Amniotic stem cell (primary cell): ENCODE data around the gene DIAPH3.

Experiments
- DNase-seq: peaks from one replicate; lab custom pipeline; 2025; lab: John Stamatoyannopoulos, UW

DIAPH3 gene

GRCh38 chr13:60152114-60152513, 11.6 kb downstream of the DIAPH3 start:
- no peak for DNase-seq

- no peak for DNase-seq
Observed at GRCh38 chr13:60150538-60150937, 13.2 kb downstream of the DIAPH3 start.

DNA sequence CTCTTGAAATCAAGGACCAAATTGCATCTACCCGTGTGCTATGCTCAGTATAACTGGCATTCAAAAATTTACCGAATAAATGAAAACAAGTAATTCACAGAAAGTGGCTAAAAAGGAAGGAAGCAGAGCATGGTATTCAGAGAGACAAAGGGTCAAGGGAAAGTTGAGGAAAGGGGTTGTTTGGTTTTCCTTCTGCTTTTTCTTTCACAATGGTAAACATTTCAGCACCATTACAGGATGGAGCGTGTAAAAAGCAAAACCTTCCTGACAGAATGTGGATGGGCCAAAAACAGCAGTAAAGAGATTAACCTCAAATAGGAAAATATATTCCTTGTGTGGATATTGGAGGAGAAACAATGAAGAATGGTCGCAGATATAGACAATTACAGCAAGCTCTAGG, 14.8 kb downstream of the DIAPH3 start:
- no peak for DNase-seq

GRCh38 chr13:60147361-60147760, 16.4 kb downstream of the DIAPH3 start:
- no peak for DNase-seq

GRCh38 chr13:60146471-60146870, 17.3 kb downstream of the DIAPH3 start:
- DNase-seq = no peak

GRCh38 chr13:60143775-60144174, 20.0 kb downstream of the DIAPH3 start:
- DNase-seq = no peak

GRCh38 chr13:60139272-60139671, 24.5 kb downstream of the DIAPH3 start:
- DNase-seq = no peak

DNA sequence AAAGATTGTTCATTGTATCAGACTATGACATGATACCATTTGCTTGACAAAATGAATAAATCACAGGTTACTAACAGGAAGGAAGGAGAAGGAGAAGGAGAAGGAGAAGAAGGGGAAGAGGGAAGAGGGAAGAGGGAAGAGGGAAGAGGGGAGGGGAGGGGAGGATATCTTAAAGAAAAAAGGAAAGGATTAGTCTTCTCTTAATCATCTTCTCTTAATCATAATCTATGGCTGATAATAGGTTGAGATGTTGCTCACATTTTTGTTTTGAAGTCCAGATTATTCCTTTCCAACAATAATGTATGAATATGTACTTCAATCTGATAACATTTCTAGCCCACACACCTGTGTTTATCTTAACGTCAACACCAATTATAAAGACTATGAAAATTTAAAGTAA, 25.1 kb downstream of the DIAPH3 start:
- DNase-seq = no peak

- DNase-seq = no peak
Observed at GRCh38 chr13:60137911-60138560, 25.7 kb downstream of the DIAPH3 start.

DNA sequence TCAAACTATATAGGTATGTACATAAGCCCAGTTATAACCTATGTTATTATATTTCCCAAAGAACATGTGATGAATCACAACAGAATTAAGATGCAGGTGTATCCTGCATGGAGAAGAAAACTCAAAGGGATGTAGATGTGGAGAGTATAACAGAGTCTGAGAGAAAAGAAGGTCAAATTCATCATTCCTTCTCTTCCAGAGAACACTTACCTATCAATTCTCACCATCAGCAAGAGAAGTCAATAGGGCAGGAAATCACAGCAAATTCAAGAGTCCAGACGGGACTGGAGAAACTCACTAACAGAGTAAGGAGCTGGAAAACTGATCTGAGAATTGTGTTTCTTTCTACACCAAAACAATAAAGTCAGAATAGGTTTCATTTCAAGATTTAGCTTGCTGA, 28.4 kb downstream of the DIAPH3 start:
- DNase-seq = no peak

DNA sequence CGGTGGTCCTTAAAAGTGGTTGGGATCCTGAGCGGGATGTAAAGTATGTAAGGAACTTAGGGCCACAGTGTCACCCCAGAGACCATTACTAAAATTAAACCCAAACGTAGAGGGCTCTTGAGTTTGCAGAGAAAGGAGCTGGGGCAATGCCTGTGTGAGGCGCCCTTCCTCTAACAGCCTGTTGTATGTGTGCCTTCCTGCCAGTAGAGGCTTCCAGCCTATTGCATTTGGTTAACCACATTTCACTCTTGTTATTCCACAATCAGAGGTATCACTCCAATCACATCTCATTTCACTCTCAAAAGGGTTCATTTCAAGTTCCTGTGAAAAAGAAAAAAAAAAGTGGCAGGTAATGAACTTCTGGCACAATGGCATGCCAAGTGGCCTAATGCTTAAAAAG, 29.4 kb downstream of the DIAPH3 start:
- DNase-seq = no peak

DNA sequence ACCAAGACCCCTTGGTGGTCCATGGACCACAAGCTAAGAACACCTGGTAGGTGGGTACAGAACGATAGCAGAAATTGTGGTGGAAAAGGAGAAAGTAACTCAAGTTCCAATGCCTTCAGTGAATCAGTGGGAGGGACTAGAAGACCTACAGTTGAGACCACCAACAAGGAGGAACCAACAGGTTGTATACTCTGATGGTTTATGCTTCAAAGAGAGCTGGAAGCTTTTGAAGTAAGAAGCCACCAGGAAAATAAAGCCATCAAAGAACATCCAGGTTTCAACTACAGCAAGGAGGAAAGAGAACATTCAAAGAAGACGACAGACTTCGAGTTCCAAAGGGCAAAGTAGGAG, 42.4 kb downstream of the DIAPH3 start:
- no peak for DNase-seq

DNA sequence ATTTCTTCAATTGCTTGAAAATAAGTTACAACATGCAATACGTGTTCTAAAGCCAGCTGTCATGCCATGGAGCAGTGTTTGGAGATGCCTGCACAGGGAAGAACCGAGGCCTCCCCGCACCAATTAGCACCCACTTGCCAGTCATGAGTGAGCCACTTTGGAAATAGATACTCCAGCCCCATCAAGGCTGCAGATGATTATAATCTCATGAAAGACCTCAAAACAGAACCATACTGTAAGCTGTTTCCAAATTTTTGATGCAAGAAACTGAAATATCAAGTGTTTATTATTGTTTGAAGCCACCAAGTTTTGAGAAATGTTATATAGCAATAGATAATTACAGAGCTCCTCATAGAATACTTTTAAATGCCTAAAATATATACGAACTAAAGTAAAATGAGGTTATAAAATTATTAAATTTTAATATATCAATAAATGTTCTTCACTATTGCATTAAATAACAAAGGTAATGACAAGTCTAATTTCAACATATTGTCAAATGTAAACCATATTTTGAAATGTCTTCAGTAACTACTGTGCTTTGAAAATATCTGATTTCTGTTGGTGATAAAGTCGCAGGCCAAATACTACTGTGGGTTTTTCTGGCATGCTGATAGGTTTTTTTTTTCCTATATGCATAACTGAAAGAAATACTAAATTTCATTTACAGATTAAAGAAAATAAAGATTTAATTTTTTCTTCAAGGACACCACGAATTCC, 43.0 kb downstream of the DIAPH3 start:
- DNase-seq = no peak

DNA sequence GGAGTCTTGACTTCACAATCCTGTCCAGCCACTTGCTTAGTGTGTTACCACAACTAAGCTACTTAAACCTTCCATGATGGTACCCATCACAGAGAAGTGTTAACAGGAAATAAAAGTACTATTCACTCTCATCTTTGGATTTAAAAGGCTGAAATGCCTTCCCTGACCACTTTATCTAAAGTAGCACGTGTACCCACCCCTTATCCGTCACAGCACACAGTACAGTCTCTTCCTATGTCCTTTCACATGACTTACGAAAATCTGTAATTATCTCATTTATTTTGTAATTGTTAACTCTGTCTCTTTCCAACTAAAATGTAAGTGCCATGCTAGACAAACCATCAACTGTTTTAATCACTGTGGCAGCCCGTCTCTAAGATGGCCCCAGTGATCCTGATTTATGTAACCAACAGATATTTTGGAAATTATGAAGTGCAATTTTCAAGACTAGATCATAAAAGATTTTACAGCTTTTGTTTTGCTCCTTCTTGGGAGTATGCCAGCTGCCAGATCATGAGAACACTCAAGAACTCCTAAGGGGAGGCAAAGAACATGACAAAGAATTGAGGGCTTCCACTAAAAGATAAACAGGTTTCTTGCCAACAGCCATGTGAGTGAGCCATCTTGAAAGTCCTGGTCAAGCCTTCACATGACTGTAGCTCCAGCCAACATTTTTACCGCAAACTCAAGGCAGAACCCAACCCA, 44.9 kb downstream of the DIAPH3 start:
- DNase-seq = no peak

- DNase-seq = no peak
Observed at GRCh38 chr13:60114499-60115028, 49.2 kb downstream of the DIAPH3 start.

DNA sequence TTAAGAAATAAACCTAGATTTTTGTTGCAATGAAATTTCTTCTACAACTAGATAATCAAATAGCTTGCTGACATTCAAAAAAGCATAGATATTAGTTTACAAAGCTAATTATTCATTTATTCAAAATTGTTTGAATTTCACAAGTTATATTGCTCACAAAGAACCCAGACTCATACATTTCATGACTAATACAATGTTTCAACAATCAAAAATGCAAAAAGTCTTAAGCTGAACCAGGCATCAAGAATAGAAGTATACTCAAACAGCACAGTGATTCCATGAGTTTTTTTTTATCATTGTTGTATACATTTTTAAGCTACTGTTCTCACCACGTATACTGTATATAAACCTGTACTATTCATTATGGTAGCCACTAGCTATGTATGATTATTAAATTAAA, 51.0 kb downstream of the DIAPH3 start:
- peak; percentile 7 for DNase-seq

DNA sequence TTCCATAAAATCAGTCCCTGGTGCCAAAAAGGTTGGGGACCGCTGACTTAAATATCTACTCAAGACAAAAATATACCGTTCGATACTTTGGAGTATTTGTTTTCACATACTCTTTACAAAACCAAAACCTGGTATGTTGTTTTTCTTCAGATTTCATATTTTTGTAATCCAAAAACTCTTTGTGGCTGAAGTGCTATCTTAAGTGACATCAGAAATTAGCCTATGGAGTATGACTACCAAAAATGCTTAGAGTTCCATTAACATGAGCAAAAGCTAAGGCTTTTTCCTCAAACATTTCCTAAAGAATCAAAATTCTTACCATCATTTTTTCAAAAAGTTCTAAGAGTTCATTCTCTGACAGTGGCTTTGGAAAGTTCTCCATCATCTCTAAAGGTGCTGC, 52.0 kb downstream of the DIAPH3 start:
- DNase-seq = peak; percentile 1

DNA sequence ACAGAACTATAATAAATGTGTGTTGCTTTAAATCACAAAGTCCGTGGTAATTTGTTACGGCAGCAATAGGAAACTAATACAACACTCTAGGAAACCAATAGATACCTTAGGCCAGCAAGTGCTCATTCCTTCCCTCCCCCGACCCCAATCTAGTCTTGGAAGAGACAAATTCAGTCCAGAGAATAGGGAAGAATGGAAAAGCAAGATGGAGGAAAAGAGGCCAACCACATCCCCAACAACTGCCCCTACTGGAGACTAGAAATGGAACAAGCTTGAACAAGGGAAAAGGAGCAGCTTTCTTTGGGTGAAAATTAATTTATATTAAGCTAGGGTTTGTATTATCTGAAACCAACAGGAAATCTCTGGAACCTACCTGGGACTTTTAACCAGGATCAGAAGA, 54.4 kb downstream of the DIAPH3 start:
- no peak for DNase-seq

GRCh38 chr13:60108589-60108988, 55.1 kb downstream of the DIAPH3 start:
- no peak for DNase-seq

DNA sequence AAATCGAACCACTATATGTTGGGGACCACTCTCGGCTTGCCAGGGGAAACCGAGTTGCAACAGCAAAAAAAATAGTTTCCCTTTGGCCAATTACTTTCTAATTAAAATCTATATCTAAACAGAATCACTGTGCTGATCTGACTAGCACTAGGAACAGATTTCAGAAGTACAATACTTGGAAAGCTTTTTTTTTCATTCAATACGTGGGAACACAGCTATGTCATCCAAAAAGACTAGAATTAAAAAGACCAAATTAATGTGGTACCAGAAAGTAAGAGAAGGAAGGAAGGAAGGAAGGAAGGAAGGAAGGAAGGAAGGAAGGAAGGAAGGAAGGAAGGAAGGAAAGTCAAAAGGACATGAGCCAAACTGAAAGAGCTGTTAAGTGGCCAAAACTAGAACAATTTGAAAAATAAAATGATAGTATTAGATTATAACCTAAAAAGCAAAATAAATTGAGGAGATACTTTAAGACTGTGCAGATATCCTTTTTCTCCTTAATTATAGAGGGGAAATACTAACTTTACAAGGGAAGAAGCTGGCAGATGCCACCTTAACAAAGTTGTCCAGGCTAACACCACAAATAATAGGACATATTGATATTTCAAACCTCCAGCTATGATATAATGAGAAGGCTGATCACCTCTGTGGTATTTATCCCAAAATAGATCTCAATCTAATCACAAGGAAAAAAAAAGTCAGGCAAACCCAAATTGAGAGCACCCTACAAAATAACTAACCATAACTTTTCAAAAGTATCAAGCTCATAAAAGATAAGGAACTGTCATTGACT, 63.9 kb downstream of the DIAPH3 start:
- DNase-seq = no peak

DNA sequence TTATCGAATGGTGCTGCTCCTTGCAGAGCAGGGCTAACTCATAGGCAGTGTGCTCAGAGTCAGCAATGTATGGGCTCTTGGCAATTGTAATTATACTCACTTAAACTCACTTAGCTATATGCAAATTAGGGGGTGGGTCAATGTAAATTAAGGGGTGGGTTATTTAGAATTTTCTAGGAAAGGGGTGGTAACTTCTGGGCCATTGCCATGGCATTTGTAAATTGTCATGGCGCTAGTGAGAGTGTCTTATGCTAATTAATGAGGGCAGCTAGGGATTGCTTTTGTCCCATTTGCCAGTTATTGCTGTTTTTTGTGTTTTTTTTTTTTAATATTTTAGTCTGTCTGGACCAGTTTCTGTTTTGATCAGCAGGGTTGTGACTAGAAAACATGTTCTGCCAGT, 68.4 kb downstream of the DIAPH3 start:
- DNase-seq = no peak

DNA sequence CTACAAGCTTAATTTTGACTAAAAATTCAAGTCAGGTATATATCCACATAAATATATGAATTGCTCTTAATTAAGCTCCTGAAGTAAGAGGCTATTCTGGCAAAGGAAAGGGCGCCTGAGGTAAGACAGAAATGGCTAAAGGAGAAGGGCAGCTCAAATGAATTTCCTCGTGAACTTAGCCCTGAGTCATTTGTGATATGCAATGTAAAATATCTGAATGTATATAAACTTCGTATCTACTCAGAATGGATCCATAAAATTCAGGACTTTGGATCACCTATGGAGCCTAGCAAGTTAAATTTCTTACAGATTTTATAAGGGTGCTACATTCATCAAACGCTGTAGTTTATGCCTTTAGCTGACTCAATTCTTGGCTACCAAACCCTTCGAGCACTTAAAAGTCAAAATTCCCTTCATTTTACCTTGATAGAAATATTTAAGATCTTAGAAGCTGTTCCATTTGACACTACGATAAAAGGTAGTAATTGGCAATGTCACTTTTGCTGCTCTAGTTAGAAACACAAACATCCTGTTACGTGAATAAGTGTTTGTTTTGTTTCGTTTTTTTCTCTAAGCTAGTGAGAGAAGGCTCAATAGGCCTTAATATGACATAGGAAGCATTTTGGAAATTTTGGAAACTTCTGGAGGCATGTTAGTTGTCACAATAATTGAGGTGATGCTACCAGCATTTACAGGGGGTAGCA, 69.2 kb downstream of the DIAPH3 start:
- no peak for DNase-seq
